ENCODE data around the gene LCN15.
"Not testable (repeated sequence)": the region's sequence is repeated elsewhere in the genome, so short reads cannot be mapped to it uniquely, and the experiment has no call there.

Gene LCN15

GRCh38 chr9:136712690-136713544 lies 51.4 kb downstream of the LCN15 start:
- Histone ChIP-seq H3K4me3 (ENCODE audit: control insufficient read depth in 1 of 7, extremely low read depth in 1 of 7, insufficient read depth in 4 of 7, low read depth in 2 of 7, low read length in 6 of 7) (peak overlapping the region; percentile 60 to 91 (median 78)), H3K27ac (ENCODE audit: insufficient read depth in 1 of 2, low read depth in 1 of 2, low read length in 2 of 2, poor library complexity in 1 of 2, severe bottlenecking in 2 of 2) (peak overlapping the region; percentile 70 to 83), H3K36me3 (ENCODE audit: control insufficient read depth in 4 of 4, insufficient read depth in 4 of 4, low read length in 3 of 4) (peaks cover 2 to 13% (median 7%) of the 10 kb centered on the region in 4 experiments), H3K27me3 (replicated peaks in 2 of 5; ENCODE audit: control insufficient read depth in 4 of 5, insufficient read depth in 5 of 5, low read length in 4 of 5) (no peaks in the 10 kb centered on the region), H3K4me1 (ENCODE audit: control extremely low read depth in 1 of 4, control insufficient read depth in 4 of 4, insufficient read depth in 4 of 4, low read length in 3 of 4) (peaks cover 0 to 58% (median 55%) of the 10 kb centered on the region in 4 experiments), H3K9me3 (ENCODE audit: control extremely low read depth in 1 of 5, control insufficient read depth in 4 of 5, insufficient read depth in 2 of 5, low read depth in 1 of 5, low read length in 4 of 5) (no peaks in the 10 kb centered on the region)
- CTCF ChIA-PET: interaction anchor here (0.7 to 8.7 kb wide), 13 partner anchors 7 to 223 kb away, joined by 3 to 92 read pairs (median 4); partner anchors contain the start of gene LCN6
- POLR2A ChIA-PET: interaction anchor here (0.6 to 7.3 kb wide), 12 partner anchors 8 to 180 kb away, joined by 3 to 128 read pairs (median 4); partner anchors contain the start of genes AGPAT2 and EGFL7
- DNase-seq: no peak
- WGBS (ENCODE audit: insufficient coverage): 1% methylated on average over 22 of the region's 56 CpGs

- Histone ChIP-seq H3K4me3 (ENCODE audit: control insufficient read depth in 1 of 7, extremely low read depth in 1 of 7, insufficient read depth in 4 of 7, low read depth in 2 of 7, low read length in 6 of 7) (peak within 1 kb of the TSS; percentile 60 to 91 (median 78)), H3K9me3 (ENCODE audit: control extremely low read depth in 1 of 5, control insufficient read depth in 4 of 5, insufficient read depth in 2 of 5, low read depth in 1 of 5, low read length in 4 of 5) (no peaks in the 10 kb centered on the region), H3K4me1 (ENCODE audit: control extremely low read depth in 1 of 4, control insufficient read depth in 4 of 4, insufficient read depth in 4 of 4, low read length in 3 of 4) (peaks cover 0 to 50% (median 47%) of the 10 kb centered on the region in 4 experiments), H3K36me3 (ENCODE audit: control insufficient read depth in 4 of 4, insufficient read depth in 4 of 4, low read length in 3 of 4) (peaks cover 0 to 10% (median 5%) of the 10 kb centered on the region in 4 experiments), H3K27me3 (replicated peaks in 2 of 5; ENCODE audit: control insufficient read depth in 4 of 5, insufficient read depth in 5 of 5, low read length in 4 of 5) (no peaks in the 10 kb centered on the region), H3K27ac (ENCODE audit: insufficient read depth in 1 of 2, low read depth in 1 of 2, low read length in 2 of 2, poor library complexity in 1 of 2, severe bottlenecking in 2 of 2) (peak within 1 kb of the TSS; percentile 70 to 83)
- ChIA-PET POLR2A (interaction anchor here (0.8 to 4.7 kb wide), 5 partner anchors 9 to 48 kb away, joined by 3 to 99 read pairs (median 5); partner anchors contain the start of gene AGPAT2), CTCF (interaction anchor here (0.7 to 8.7 kb wide), 4 partner anchors 9 to 16 kb away, joined by 3 to 92 read pairs (median 8); no protein-coding TSS in a partner anchor)
- DNase-seq: peak; percentile 58 to 87 (median 78)
- WGBS (ENCODE audit: insufficient coverage): under 1% methylated on average over 92 of the region's 119 CpGs
Measured at GRCh38 chr9:136711751-136712689, 52.3 kb downstream of the LCN15 start, which contains the start of gene DIPK1B. TSS of gene DIPK1B (plus strand) at chr9:136712572. CDS start at chr9:136712666, 94 bp downstream.

GRCh38 chr9:136711219-136711648 lies 53.1 kb downstream of the LCN15 start:
- H3K27ac ChIP-seq (ENCODE audit: insufficient read depth in 1 of 2, low read depth in 1 of 2, low read length in 2 of 2, poor library complexity in 1 of 2, severe bottlenecking in 2 of 2); CTCF ChIA-PET; H3K36me3 ChIP-seq (ENCODE audit: control insufficient read depth in 4 of 4, insufficient read depth in 4 of 4, low read length in 3 of 4); H3K27me3 ChIP-seq (replicated peaks in 2 of 5; ENCODE audit: control insufficient read depth in 4 of 5, insufficient read depth in 5 of 5, low read length in 4 of 5); H3K9me3 ChIP-seq (ENCODE audit: control extremely low read depth in 1 of 5, control insufficient read depth in 4 of 5, insufficient read depth in 2 of 5, low read depth in 1 of 5, low read length in 4 of 5): not testable (repeated sequence)
- Histone ChIP-seq H3K4me3 (ENCODE audit: control insufficient read depth in 1 of 7, extremely low read depth in 1 of 7, insufficient read depth in 4 of 7, low read depth in 2 of 7, low read length in 6 of 7) (peak overlapping the region in 5 of 7 experiments; percentile 71 to 91 (median 76)), H3K4me1 (ENCODE audit: control extremely low read depth in 1 of 4, control insufficient read depth in 4 of 4, insufficient read depth in 4 of 4, low read length in 3 of 4) (peaks cover 0 to 44% (median 40%) of the 10 kb centered on the region in 4 experiments)
- DNase-seq: peak in 1 of 3 donors; percentile 41
- WGBS (ENCODE audit: insufficient coverage): no CpG with 5 or more reads among the region's 4 CpGs
- POLR2A ChIA-PET: interaction anchor here (0.8 to 4.7 kb wide), 4 partner anchors 10 to 47 kb away, joined by 3 to 99 read pairs (median 13); partner anchors contain the start of gene AGPAT2

GRCh38 chr9:136710543-136710942 lies 53.8 kb downstream of the LCN15 start:
- Histone ChIP-seq H3K4me1 (ENCODE audit: control extremely low read depth in 1 of 4, control insufficient read depth in 4 of 4, insufficient read depth in 4 of 4, low read length in 3 of 4) (peaks cover 0 to 42% (median 39%) of the 10 kb centered on the region in 4 experiments), H3K27ac (ENCODE audit: insufficient read depth in 1 of 2, low read depth in 1 of 2, low read length in 2 of 2, poor library complexity in 1 of 2, severe bottlenecking in 2 of 2) (no peak overlapping the region), H3K9me3 (ENCODE audit: control extremely low read depth in 1 of 5, control insufficient read depth in 4 of 5, insufficient read depth in 2 of 5, low read depth in 1 of 5, low read length in 4 of 5) (no peaks in the 10 kb centered on the region), H3K4me3 (ENCODE audit: control insufficient read depth in 1 of 7, extremely low read depth in 1 of 7, insufficient read depth in 4 of 7, low read depth in 2 of 7, low read length in 6 of 7) (no peak overlapping the region), H3K27me3 (replicated peaks in 2 of 5; ENCODE audit: control insufficient read depth in 4 of 5, insufficient read depth in 5 of 5, low read length in 4 of 5) (no peaks in the 10 kb centered on the region), H3K36me3 (ENCODE audit: control insufficient read depth in 4 of 4, insufficient read depth in 4 of 4, low read length in 3 of 4) (peaks cover 0 to 2% (median 0%) of the 10 kb centered on the region in 4 experiments)
- ChIA-PET POLR2A (no interaction called here), CTCF (no interaction called here)
- DNase-seq: no peak
- 95% methylated on average over 5 of the region's 7 CpGs for WGBS (ENCODE audit: insufficient coverage)

Measured in common myeloid progenitor, CD34-positive (primary cell).